ENCODE measurements around the gene GBF1. TPM values are rescaled to one million over a fixed set of nuclear protein-coding genes. Genes with fewer than 3 reads are reported as not detected.
A peak's percentile ranks its signal among the peaks of the same experiment; 100 is the strongest.
"Not testable (repeated sequence)": the region's sequence is repeated elsewhere in the genome, so short reads cannot be mapped to it uniquely, and the experiment has no call there.

GBF1 gene
- total and polyA plus RNA-seq, 4 donors = 29.0 to 60.4 (median 47.3) TPM

- WGBS (ENCODE audit: insufficient coverage) = 100% methylated on average over 1 of the region's 3 CpGs
- H3K36me3 ChIP-seq (ENCODE audit: control insufficient read depth, insufficient read depth, low read length) = peaks cover 4% of the 10 kb centered on the region
Measured at GRCh38 chr10:102306710-102307109, 61.4 kb downstream of the GBF1 start.

GRCh38 chr10:102308318-102308717 lies 63.0 kb downstream of the GBF1 start:
- H3K9me3 ChIP-seq (ENCODE audit: control insufficient read depth, insufficient read depth, low read length); H3K27ac ChIP-seq (ENCODE audit: low read depth, low read length); H3K4me1 ChIP-seq (ENCODE audit: control insufficient read depth, insufficient read depth, low read length); H3K36me3 ChIP-seq (ENCODE audit: control insufficient read depth, insufficient read depth, low read length); DNase-seq (ENCODE audit: low read depth in 4 of 6, low spot score in 6 of 6); H3K4me3 ChIP-seq (ENCODE audit: low read depth, low read length); H3K27me3 ChIP-seq (ENCODE audit: control insufficient read depth, insufficient read depth, low read length): not testable (repeated sequence)
- WGBS (ENCODE audit: insufficient coverage) = no CpG with 5 or more reads among the region's 5 CpGs

More at GRCh38 chr10:102306710-102307109, 61.4 kb downstream of the GBF1 start:
- peaks cover 2% of the 10 kb centered on the region for H3K9me3 ChIP-seq (ENCODE audit: control insufficient read depth, insufficient read depth, low read length)
- H3K4me3 ChIP-seq (ENCODE audit: low read depth, low read length) = no peak overlapping the region
- H3K4me1 ChIP-seq (ENCODE audit: control insufficient read depth, insufficient read depth, low read length) = no peaks in the 10 kb centered on the region
- no peak for DNase-seq (ENCODE audit: low read depth in 4 of 6, low spot score in 6 of 6)
- no peak overlapping the region for H3K27ac ChIP-seq (ENCODE audit: low read depth, low read length)
- no peaks in the 10 kb centered on the region for H3K27me3 ChIP-seq (ENCODE audit: control insufficient read depth, insufficient read depth, low read length)

DNA sequence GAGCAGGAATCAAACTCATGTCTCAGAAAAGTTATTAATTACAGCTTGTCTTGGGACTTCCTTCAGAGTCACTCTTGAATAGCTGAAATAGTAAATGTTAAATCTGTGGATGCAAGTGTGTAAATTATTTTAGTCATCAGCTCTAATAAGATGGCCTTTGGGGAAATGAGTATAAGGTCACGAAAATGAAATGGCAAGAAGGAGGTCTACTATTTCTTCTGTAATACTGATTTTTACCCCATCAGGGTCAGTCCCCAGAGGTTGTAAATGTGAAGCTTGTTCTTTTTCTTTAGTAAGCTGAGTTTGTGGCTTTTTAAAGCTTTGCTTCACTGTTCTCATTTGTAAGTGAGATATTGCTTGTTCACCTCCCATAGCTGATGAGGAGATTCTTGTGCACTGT lies 63.9 kb downstream of the GBF1 start:
- no peaks in the 10 kb centered on the region for H3K9me3 ChIP-seq (ENCODE audit: control insufficient read depth, insufficient read depth, low read length)
- no CpG with 5 or more reads among the region's 1 CpG for WGBS (ENCODE audit: insufficient coverage)

DNA sequence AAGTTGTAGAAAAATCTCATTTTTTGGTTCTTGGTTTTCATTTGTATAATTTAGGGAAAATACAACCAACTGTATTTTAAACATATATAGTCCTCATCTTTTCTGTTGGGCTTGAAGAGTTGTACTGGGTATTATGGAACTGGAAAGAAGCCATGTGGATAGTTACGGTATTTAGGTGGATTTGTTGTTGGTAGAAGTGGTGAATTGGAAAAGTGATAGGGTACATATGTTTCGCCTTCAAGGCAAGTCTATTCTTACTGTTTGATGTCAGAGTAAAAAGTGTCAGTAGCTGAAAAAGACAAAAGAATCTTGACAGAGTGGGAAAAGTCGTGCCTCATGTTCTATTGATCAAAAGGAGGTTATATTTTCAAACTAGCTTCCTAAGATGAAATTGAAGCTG lies 64.6 kb downstream of the GBF1 start:
- DNase-seq (ENCODE audit: low read depth in 4 of 6, low spot score in 6 of 6) = no peak
- H3K4me3 ChIP-seq (ENCODE audit: low read depth, low read length) = no peak overlapping the region
- H3K27ac ChIP-seq (ENCODE audit: low read depth, low read length) = no peak overlapping the region
- peaks cover 4% of the 10 kb centered on the region for H3K36me3 ChIP-seq (ENCODE audit: control insufficient read depth, insufficient read depth, low read length)
- no peaks in the 10 kb centered on the region for H3K9me3 ChIP-seq (ENCODE audit: control insufficient read depth, insufficient read depth, low read length)
- 100% methylated on average over 1 of the region's 3 CpGs for WGBS (ENCODE audit: insufficient coverage)
- peaks cover 3% of the 10 kb centered on the region for H3K4me1 ChIP-seq (ENCODE audit: control insufficient read depth, insufficient read depth, low read length)
- no peaks in the 10 kb centered on the region for H3K27me3 ChIP-seq (ENCODE audit: control insufficient read depth, insufficient read depth, low read length)

More for the DNA sequence above, 63.9 kb downstream of the GBF1 start:
- Histone ChIP-seq H3K27ac (ENCODE audit: low read depth, low read length) (no peak overlapping the region), H3K27me3 (ENCODE audit: control insufficient read depth, insufficient read depth, low read length) (no peaks in the 10 kb centered on the region), H3K36me3 (ENCODE audit: control insufficient read depth, insufficient read depth, low read length) (peaks cover 4% of the 10 kb centered on the region), H3K4me3 (ENCODE audit: low read depth, low read length) (no peak overlapping the region), H3K4me1 (ENCODE audit: control insufficient read depth, insufficient read depth, low read length) (peaks cover 3% of the 10 kb centered on the region)
- DNase-seq (ENCODE audit: low read depth in 4 of 6, low spot score in 6 of 6) = no peak

GRCh38 chr10:102310361-102311024 lies 65.2 kb downstream of the GBF1 start:
- 36% methylated on average over 2 of the region's 4 CpGs for WGBS (ENCODE audit: insufficient coverage)
- H3K36me3 ChIP-seq (ENCODE audit: control insufficient read depth, insufficient read depth, low read length) = peaks cover 6% of the 10 kb centered on the region
- H3K27me3 ChIP-seq (ENCODE audit: control insufficient read depth, insufficient read depth, low read length) = no peaks in the 10 kb centered on the region
- no peaks in the 10 kb centered on the region for H3K9me3 ChIP-seq (ENCODE audit: control insufficient read depth, insufficient read depth, low read length)
- no peak overlapping the region for H3K27ac ChIP-seq (ENCODE audit: low read depth, low read length)
- DNase-seq (ENCODE audit: low read depth in 4 of 6, low spot score in 6 of 6) = peak in 1 of 6 donors; percentile 14
- no peak overlapping the region for H3K4me3 ChIP-seq (ENCODE audit: low read depth, low read length)
- H3K4me1 ChIP-seq (ENCODE audit: control insufficient read depth, insufficient read depth, low read length) = peaks cover 3% of the 10 kb centered on the region

DNA sequence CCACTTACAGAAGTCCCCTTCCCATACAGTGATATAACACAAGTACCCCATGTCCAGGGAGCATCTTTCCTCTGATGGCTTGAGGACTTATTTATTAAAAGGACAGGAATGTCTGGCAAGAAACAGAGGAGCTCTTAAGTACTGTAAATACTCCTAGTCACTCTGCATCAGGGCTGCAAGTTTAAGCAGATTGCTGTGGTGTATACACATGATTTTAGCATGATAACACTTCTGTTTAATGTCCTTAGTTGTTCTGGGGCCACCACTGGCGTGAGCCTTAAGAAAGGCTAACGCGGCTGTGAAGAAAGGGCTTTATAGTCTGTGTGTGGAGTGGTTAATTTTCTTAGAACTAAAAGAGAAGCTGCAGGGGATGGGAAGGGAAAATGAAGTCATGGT lies 65.7 kb downstream of the GBF1 start:
- Histone ChIP-seq H3K27ac (ENCODE audit: low read depth, low read length) (no peak overlapping the region), H3K36me3 (ENCODE audit: control insufficient read depth, insufficient read depth, low read length) (peaks cover 6% of the 10 kb centered on the region), H3K4me3 (ENCODE audit: low read depth, low read length) (no peak overlapping the region), H3K9me3 (ENCODE audit: control insufficient read depth, insufficient read depth, low read length) (no peaks in the 10 kb centered on the region), H3K27me3 (ENCODE audit: control insufficient read depth, insufficient read depth, low read length) (no peaks in the 10 kb centered on the region), H3K4me1 (ENCODE audit: control insufficient read depth, insufficient read depth, low read length) (peaks cover 3% of the 10 kb centered on the region)
- WGBS (ENCODE audit: insufficient coverage) = 39% methylated on average over 3 of the region's 3 CpGs
- no peak for DNase-seq (ENCODE audit: low read depth in 4 of 6, low spot score in 6 of 6)

GRCh38 chr10:102312683-102313082 lies 67.4 kb downstream of the GBF1 start:
- H3K36me3 ChIP-seq (ENCODE audit: control insufficient read depth, insufficient read depth, low read length) = peaks cover 2% of the 10 kb centered on the region
- H3K27ac ChIP-seq (ENCODE audit: low read depth, low read length) = no peak overlapping the region
- no peak for DNase-seq (ENCODE audit: low read depth in 4 of 6, low spot score in 6 of 6)
- H3K4me3 ChIP-seq (ENCODE audit: low read depth, low read length) = no peak overlapping the region
- H3K9me3 ChIP-seq (ENCODE audit: control insufficient read depth, insufficient read depth, low read length) = no peaks in the 10 kb centered on the region
- H3K4me1 ChIP-seq (ENCODE audit: control insufficient read depth, insufficient read depth, low read length) = peaks cover 3% of the 10 kb centered on the region
- WGBS (ENCODE audit: insufficient coverage) = 50% methylated on average over 1 of the region's 1 CpG
- H3K27me3 ChIP-seq (ENCODE audit: control insufficient read depth, insufficient read depth, low read length) = no peaks in the 10 kb centered on the region

GRCh38 chr10:102313221-102313896 lies 68.0 kb downstream of the GBF1 start:
- H3K36me3 ChIP-seq (ENCODE audit: control insufficient read depth, insufficient read depth, low read length) = peaks cover 2% of the 10 kb centered on the region
- no peak overlapping the region for H3K27ac ChIP-seq (ENCODE audit: low read depth, low read length)
- no peaks in the 10 kb centered on the region for H3K9me3 ChIP-seq (ENCODE audit: control insufficient read depth, insufficient read depth, low read length)
- no peak overlapping the region for H3K4me3 ChIP-seq (ENCODE audit: low read depth, low read length)
- WGBS (ENCODE audit: insufficient coverage) = 34% methylated on average over 3 of the region's 8 CpGs
- H3K27me3 ChIP-seq (ENCODE audit: control insufficient read depth, insufficient read depth, low read length) = no peaks in the 10 kb centered on the region
- DNase-seq (ENCODE audit: low read depth in 4 of 6, low spot score in 6 of 6) = peak in 1 of 6 donors; percentile 47
- H3K4me1 ChIP-seq (ENCODE audit: control insufficient read depth, insufficient read depth, low read length) = peaks cover 3% of the 10 kb centered on the region

GRCh38 chr10:102314801-102315200 lies 69.5 kb downstream of the GBF1 start:
- H3K4me1 ChIP-seq (ENCODE audit: control insufficient read depth, insufficient read depth, low read length) = peaks cover 3% of the 10 kb centered on the region
- H3K27me3 ChIP-seq (ENCODE audit: control insufficient read depth, insufficient read depth, low read length) = no peaks in the 10 kb centered on the region
- H3K27ac ChIP-seq (ENCODE audit: low read depth, low read length) = no peak overlapping the region
- H3K4me3 ChIP-seq (ENCODE audit: low read depth, low read length) = no peak overlapping the region
- no CpG with 5 or more reads among the region's 1 CpG for WGBS (ENCODE audit: insufficient coverage)
- peaks cover 2% of the 10 kb centered on the region for H3K36me3 ChIP-seq (ENCODE audit: control insufficient read depth, insufficient read depth, low read length)
- DNase-seq (ENCODE audit: low read depth in 4 of 6, low spot score in 6 of 6) = no peak
- no peaks in the 10 kb centered on the region for H3K9me3 ChIP-seq (ENCODE audit: control insufficient read depth, insufficient read depth, low read length)

GRCh38 chr10:102316421-102316820 lies 71.1 kb downstream of the GBF1 start:
- no CpG with 5 or more reads among the region's 1 CpG for WGBS (ENCODE audit: insufficient coverage)
- Histone ChIP-seq H3K4me3 (ENCODE audit: low read depth, low read length) (no peak overlapping the region), H3K4me1 (ENCODE audit: control insufficient read depth, insufficient read depth, low read length) (peaks cover 3% of the 10 kb centered on the region), H3K9me3 (ENCODE audit: control insufficient read depth, insufficient read depth, low read length) (no peaks in the 10 kb centered on the region), H3K27ac (ENCODE audit: low read depth, low read length) (no peak overlapping the region), H3K27me3 (ENCODE audit: control insufficient read depth, insufficient read depth, low read length) (no peaks in the 10 kb centered on the region), H3K36me3 (ENCODE audit: control insufficient read depth, insufficient read depth, low read length) (peaks cover 2% of the 10 kb centered on the region)
- no peak for DNase-seq (ENCODE audit: low read depth in 4 of 6, low spot score in 6 of 6)

Measured in spinal cord (tissue), 10 donors.